Gastroesophageal sphincter (tissue), 3 donors: ENCODE measurements around the gene EXOC6B.

Experiments used
- CTCF ChIP-seq, 4 experiments: fragments of 200-600 bp in 2 of 4; fragments of 450-650 bp in 2 of 4; sonication (generic) in 1 of 4; IDR thresholded peaks; one replicate each; pipeline ENCODE4 v1.5.1; 2017 to 2019; ENCODE audit warnings: antibody characterized with exemption in 4 of 4, mild to moderate bottlenecking in 2 of 4, moderate library complexity in 2 of 4
- POLR2A ChIP-seq, 2 donors: fragments of 450-650 bp; IDR thresholded peaks; one replicate each; pipeline ENCODE4 v1.6.1; 2017; ENCODE audit warnings: antibody characterized with exemption in 2 of 2, mild to moderate bottlenecking in 2 of 2, moderate library complexity in 1 of 2
- POLR2AphosphoS5 ChIP-seq: sonication (generic); formaldehyde crosslinking; IDR thresholded peaks from one replicate; pipeline ENCODE4 v1.6.1; 2017; ENCODE audit warnings: antibody characterized with exemption

GRCh38 chr2:72131371-72131891 lies 694.4 kb downstream of the EXOC6B start:
- no peak for TF ChIP-seq CTCF (IDR thresholded peaks at IDR 0.05)
- TF ChIP-seq POLR2A (IDR thresholded peaks at IDR 0.05), result no peak
- TF ChIP-seq POLR2AphosphoS5, result no peak
